Activated naive CD8-positive, alpha-beta T cell (primary cell): ENCODE measurements around the gene ZNF528.

Source experiments
- H3K27ac Mint-ChIP-seq: one replicate; pipeline ENCODE4 v1.8.0; 2021; ENCODE audit warnings: mixed read lengths
- H3K27me3 Mint-ChIP-seq: one replicate; pipeline ENCODE4 v1.8.0; 2021; ENCODE audit warnings: mixed read lengths
- H3K36me3 Mint-ChIP-seq: one replicate; pipeline ENCODE4 v1.8.0; 2021; ENCODE audit warnings: mixed read lengths
- H3K4me1 Mint-ChIP-seq: one replicate; pipeline ENCODE4 v1.8.0; 2021; ENCODE audit warnings: low read depth, mixed read lengths
- H3K4me3 Mint-ChIP-seq: one replicate; pipeline ENCODE4 v1.8.0; 2021; ENCODE audit warnings: mild to moderate bottlenecking, mixed read lengths
- H3K9me3 Mint-ChIP-seq: one replicate; pipeline ENCODE4 v1.8.0; 2021; ENCODE audit warnings: low read depth, mixed read lengths

Gene ZNF528

GRCh38 chr19:52397310-52398080 is at the start of gene ZNF528:
Gene ZNF528 (plus strand): TSS chr19:52397849. CDS start chr19:52402014, 4,165 bp downstream.
- peaks cover 17% of the 10 kb centered on the region for H3K9me3 Mint-ChIP-seq
- peak within 1 kb of the TSS; percentile 82 for H3K27ac Mint-ChIP-seq
- peak within 1 kb of the TSS; percentile 89 for H3K4me3 Mint-ChIP-seq
- peaks cover 14% of the 10 kb centered on the region for H3K4me1 Mint-ChIP-seq
- H3K36me3 Mint-ChIP-seq: peaks cover 49% of the 10 kb centered on the region
- no peaks in the 10 kb centered on the region for H3K27me3 Mint-ChIP-seq

DNA sequence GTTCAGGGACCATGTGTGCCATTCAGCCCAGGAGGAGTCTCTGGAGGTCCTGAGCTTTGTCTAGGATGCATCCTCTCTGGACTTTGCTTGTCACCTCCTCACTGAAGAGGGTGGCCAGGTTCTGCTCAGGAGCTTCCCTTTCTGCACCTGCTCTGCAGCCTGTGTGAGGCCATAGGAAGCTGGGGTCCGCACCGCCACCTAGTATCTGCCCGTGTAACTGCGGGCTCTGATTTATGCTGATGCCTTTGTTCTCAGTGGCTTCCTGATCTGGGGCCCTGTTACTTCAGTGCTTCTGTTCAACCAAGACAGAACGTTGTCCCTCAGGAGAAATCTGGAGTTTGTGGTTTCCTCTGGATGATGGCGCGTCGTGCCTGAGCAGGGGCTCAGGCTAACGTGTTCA is 46.1 kb upstream of the ZNF528 start:
- H3K36me3 Mint-ChIP-seq: peaks cover 58% of the 10 kb centered on the region
- H3K27ac Mint-ChIP-seq: no peak overlapping the region
- no peaks in the 10 kb centered on the region for H3K4me1 Mint-ChIP-seq
- H3K27me3 Mint-ChIP-seq: no peaks in the 10 kb centered on the region
- H3K9me3 Mint-ChIP-seq: peaks cover 26% of the 10 kb centered on the region
- H3K4me3 Mint-ChIP-seq: no peak overlapping the region

DNA sequence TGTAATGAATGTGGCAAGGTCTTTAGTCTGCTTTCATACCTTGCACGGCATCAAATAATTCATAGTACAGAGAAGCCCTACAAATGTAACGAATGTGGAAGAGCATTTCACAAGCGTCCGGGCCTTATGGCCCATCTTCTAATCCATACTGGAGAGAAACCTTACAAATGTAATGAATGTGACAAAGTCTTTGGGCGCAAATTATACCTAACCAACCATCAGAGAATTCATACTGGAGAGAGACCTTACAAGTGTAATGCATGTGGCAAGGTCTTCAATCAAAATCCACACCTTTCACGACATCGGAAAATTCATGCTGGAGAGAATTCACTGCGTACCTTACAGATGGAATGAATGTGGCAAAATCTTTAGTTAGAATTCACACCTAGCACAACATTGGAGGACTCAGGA is 31.2 kb upstream of the ZNF528 start:
- Mint-ChIP-seq H3K4me3 (no peak overlapping the region), H3K4me1 (peaks cover 13% of the 10 kb centered on the region), H3K27ac (no peak overlapping the region), H3K27me3 (no peaks in the 10 kb centered on the region), H3K9me3 (peaks cover 20% of the 10 kb centered on the region), H3K36me3 (peaks cover 42% of the 10 kb centered on the region)

GRCh38 chr19:52369559-52370340 is 27.9 kb upstream of the ZNF528 start, which contains the start of gene ZNF880:
Gene ZNF880 (plus strand): TSS chr19:52369923. CDS start chr19:52369966, 43 bp downstream.
- Mint-ChIP-seq H3K27me3 (no peaks in the 10 kb centered on the region), H3K27ac (peak within 1 kb of the TSS; percentile 95), H3K4me1 (peaks cover 13% of the 10 kb centered on the region), H3K4me3 (peak within 1 kb of the TSS; percentile 91), H3K36me3 (peaks cover 44% of the 10 kb centered on the region), H3K9me3 (peaks cover 19% of the 10 kb centered on the region)

- peaks cover 18% of the 10 kb centered on the region for H3K9me3 Mint-ChIP-seq
These were observed 27.3 kb upstream of the ZNF528 start for GRCh38 chr19:52370341-52370710.

DNA sequence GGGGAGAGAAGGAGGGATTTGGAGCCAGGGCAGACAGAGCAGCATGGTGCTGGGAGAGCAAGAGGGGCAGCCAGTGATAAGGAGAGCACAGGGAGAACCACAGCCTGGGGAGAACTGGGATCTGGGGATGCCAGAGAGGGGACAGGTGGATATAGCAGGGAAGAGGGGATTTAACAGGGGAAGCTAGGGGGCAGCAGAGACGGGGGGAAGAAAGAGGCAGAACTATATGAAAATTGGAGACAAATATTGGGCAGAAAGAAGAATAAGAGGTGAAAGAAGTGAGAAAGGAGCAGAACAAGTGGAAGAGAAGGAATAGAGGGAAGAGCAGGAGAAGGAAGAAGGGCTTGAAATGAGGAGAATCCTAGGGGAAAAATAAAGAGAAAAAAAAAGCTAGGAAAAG is 6.5 kb upstream of the ZNF528 start:
- H3K27ac Mint-ChIP-seq: no peak overlapping the region
- no peaks in the 10 kb centered on the region for H3K27me3 Mint-ChIP-seq
- no peak overlapping the region for H3K4me3 Mint-ChIP-seq
- no peaks in the 10 kb centered on the region for H3K4me1 Mint-ChIP-seq
- peaks cover 23% of the 10 kb centered on the region for H3K9me3 Mint-ChIP-seq
- H3K36me3 Mint-ChIP-seq: peaks cover 23% of the 10 kb centered on the region

More at GRCh38 chr19:52370341-52370710, 27.3 kb upstream of the ZNF528 start:
- H3K4me3 Mint-ChIP-seq: peak overlapping the region; percentile 91
- H3K36me3 Mint-ChIP-seq: peaks cover 45% of the 10 kb centered on the region
- no peaks in the 10 kb centered on the region for H3K27me3 Mint-ChIP-seq
- peak overlapping the region; percentile 95 for H3K27ac Mint-ChIP-seq
- peaks cover 13% of the 10 kb centered on the region for H3K4me1 Mint-ChIP-seq

- H3K27ac Mint-ChIP-seq: peak overlapping the region; percentile 82
- peak overlapping the region; percentile 89 for H3K4me3 Mint-ChIP-seq
- H3K9me3 Mint-ChIP-seq: peaks cover 17% of the 10 kb centered on the region
- peaks cover 49% of the 10 kb centered on the region for H3K36me3 Mint-ChIP-seq
- H3K4me1 Mint-ChIP-seq: peaks cover 14% of the 10 kb centered on the region
- H3K27me3 Mint-ChIP-seq: no peaks in the 10 kb centered on the region
These were observed 412 bp downstream of the ZNF528 start for GRCh38 chr19:52398081-52398441.

DNA sequence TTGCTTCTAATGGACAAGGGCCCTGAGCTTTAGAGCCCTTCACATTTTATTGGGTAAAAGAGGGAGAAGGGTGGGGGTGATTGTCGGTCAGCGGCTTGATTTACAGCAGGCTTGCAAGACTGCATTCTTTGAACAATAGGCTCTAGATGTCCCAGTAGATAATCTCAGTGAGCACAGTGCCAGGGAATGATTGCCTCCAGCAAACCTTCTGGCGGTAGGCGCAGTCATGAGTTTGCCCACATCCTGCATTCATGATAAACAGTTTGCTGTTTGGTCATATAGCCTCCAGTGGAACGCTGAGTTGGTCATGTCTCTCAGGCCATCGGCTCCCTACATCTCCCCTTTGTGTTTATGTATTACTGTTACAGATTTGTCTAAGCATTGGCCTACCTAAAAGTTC is 12.6 kb downstream of the ZNF528 start:
- Mint-ChIP-seq H3K27me3 (no peaks in the 10 kb centered on the region), H3K9me3 (peaks cover 48% of the 10 kb centered on the region), H3K27ac (no peak overlapping the region), H3K4me1 (no peaks in the 10 kb centered on the region), H3K36me3 (peaks cover 75% of the 10 kb centered on the region), H3K4me3 (no peak overlapping the region)

GRCh38 chr19:52415711-52416110 is 18.1 kb downstream of the ZNF528 start:
- H3K9me3 Mint-ChIP-seq: peaks cover 46% of the 10 kb centered on the region
- H3K27ac Mint-ChIP-seq: no peak overlapping the region
- no peak overlapping the region for H3K4me3 Mint-ChIP-seq
- H3K36me3 Mint-ChIP-seq: peaks cover 46% of the 10 kb centered on the region
- H3K4me1 Mint-ChIP-seq: no peaks in the 10 kb centered on the region
- no peaks in the 10 kb centered on the region for H3K27me3 Mint-ChIP-seq

DNA sequence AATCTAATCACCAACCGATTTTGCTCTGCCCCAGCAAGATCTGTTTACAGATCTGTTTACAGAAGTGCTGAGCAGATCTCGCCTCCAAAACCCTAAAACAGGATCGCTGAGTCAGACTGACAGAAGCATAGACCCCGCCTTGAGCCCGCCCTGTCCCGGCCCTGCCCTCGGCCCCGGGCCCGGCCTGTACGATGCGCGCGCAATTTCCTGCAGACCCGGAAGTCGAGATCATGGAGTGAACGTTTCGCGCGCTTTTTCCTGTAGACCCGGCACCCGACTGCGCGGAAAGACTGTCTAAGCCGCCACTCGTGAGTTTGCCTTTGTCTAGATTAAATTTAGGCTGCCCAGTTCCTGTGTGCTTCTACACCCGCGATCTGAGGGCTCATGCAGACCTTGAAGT is 31.3 kb downstream of the ZNF528 start, which contains the start of gene ZNF534:
Gene ZNF534 (plus strand): TSS at position 212 of the 400 bp plus-strand sequence. CDS start 2,327 bp downstream, outside the sequence.
- Mint-ChIP-seq H3K36me3 (peaks cover 15% of the 10 kb centered on the region), H3K27ac (no peak within 1 kb of the TSS), H3K27me3 (no peaks in the 10 kb centered on the region), H3K4me3 (no peak within 1 kb of the TSS), H3K4me1 (no peaks in the 10 kb centered on the region), H3K9me3 (peaks cover 22% of the 10 kb centered on the region)

DNA sequence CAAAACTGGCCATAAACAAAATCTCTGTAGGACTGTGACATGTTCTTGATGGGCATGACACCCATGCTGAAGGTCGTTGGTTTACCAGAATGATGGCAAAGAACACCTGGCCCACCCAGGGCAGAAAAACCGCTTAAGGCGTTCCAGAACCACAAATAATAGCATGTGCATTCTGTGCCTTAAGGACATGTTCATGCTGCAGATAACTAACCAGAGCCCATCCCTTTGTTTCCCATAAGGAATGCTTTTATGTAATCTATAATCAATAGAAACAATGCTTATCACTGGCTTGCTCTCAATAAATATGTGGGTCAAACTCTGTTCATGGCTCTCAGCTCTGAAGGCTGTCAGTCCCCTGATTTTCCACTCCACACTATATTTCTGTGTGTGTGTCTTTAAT is 44.5 kb downstream of the ZNF528 start:
- Mint-ChIP-seq H3K9me3 (peaks cover 51% of the 10 kb centered on the region), H3K27ac (no peak overlapping the region), H3K4me3 (no peak overlapping the region), H3K27me3 (peaks cover 4% of the 10 kb centered on the region), H3K36me3 (peaks cover 22% of the 10 kb centered on the region), H3K4me1 (no peaks in the 10 kb centered on the region)

DNA sequence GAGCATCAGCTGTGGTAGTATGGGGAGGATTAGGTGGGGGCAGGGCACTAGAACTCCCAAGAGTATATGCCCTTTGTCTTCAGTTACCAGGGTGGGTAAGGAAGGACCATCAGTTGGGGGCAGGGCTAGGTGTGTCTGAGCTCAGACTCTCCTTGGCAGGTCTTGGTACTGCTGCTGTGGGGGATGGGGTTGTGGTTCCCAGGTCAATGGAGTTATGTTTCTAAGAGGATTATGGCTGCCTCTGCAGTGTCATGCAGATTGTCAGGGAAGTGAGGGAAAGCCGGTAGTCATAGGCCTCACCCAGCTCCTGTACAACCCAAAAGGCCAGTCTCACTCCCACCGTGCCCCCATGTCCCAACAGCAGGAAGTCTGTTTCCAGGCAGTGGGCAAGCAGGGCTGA is 46.9 kb downstream of the ZNF528 start:
- no peak overlapping the region for H3K4me3 Mint-ChIP-seq
- H3K4me1 Mint-ChIP-seq: no peaks in the 10 kb centered on the region
- no peak overlapping the region for H3K27ac Mint-ChIP-seq

DNA sequence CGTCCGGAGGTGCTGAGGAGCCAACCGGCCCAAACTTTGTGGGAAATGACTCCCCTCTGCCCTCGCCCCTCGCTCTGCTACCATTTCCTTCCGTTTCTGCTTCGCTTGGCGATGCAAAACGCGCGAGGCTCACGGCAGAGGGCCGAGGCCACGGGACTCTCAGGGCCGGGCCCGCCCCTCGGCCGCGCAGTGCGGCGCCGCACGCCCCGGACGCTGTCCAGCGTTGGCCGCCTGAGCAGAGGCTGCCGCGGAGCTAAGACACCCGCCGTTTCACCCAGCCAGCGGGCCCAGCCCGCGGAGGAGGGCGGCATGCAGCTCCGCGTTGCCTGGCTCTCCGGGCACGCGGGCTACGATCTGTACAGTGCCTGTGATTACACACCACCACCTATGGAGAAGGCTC is 53.6 kb downstream of the ZNF528 start:
- H3K27ac Mint-ChIP-seq: no peak overlapping the region

More for the DNA sequence above, 46.9 kb downstream of the ZNF528 start:
- peaks cover 53% of the 10 kb centered on the region for H3K9me3 Mint-ChIP-seq
- peaks cover 6% of the 10 kb centered on the region for H3K27me3 Mint-ChIP-seq
- peaks cover 22% of the 10 kb centered on the region for H3K36me3 Mint-ChIP-seq

DNA sequence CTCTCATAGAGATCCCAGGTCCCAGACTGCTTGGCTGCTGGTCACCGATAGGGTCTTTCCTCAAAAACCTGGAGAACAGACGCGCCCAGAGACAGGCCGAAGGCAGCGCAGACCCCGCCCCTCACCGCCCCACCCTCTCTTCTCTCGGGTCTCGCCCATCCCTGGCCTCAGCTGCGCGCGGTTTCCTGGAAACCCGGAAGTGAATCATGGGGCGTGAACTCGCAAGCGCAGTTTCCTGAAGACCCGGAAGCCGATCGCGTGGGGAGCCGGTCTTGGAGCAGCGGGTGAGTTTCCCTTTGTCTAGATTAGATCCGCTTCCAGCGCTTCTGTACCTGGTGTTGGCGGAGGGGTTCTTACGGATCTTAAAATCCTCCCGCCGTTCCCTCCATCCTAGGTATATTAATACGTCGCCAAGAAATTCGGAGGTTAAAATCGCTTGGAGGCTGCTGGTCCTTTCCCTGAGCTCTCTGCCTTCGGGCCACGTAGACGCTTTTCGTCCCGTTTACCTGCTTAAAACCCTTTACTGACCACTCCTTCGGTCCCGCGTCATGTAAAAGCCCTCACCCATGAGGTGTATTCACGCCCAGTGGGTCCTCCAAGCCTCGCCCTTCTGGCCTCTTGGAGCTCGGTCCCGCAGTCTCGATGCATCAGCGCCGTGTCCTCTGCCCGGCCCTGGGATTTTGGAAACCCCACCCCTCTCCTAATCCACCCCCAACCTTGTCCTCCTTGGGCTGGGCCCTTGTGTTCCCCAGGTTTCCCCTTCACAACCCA is 55.9 kb downstream of the ZNF528 start, which contains the start of gene ZNF578:
Gene ZNF578 (plus strand): TSS at position 230 of the 771 bp plus-strand sequence. CDS start 48,293 bp downstream, outside the sequence.
- peak within 1 kb of the TSS; percentile 54 for H3K27ac Mint-ChIP-seq
- peak within 1 kb of the TSS; percentile 89 for H3K4me3 Mint-ChIP-seq
- H3K4me1 Mint-ChIP-seq: peaks cover 14% of the 10 kb centered on the region
- peaks cover 45% of the 10 kb centered on the region for H3K9me3 Mint-ChIP-seq
- H3K36me3 Mint-ChIP-seq: peaks cover 57% of the 10 kb centered on the region
- H3K27me3 Mint-ChIP-seq: peaks cover 3% of the 10 kb centered on the region

More for the DNA sequence above, 53.6 kb downstream of the ZNF528 start:
- Mint-ChIP-seq H3K9me3 (peaks cover 46% of the 10 kb centered on the region), H3K4me3 (peak overlapping the region; percentile 67), H3K4me1 (peaks cover 14% of the 10 kb centered on the region), H3K36me3 (peaks cover 42% of the 10 kb centered on the region), H3K27me3 (peaks cover 6% of the 10 kb centered on the region)
